ENCODE results near the gene RCAN2. TPM values are rescaled to one million over a fixed set of nuclear protein-coding genes. Genes with fewer than 3 reads are reported as not detected.

Gene RCAN2
- total and polyA plus RNA-seq, 11 donors = 86.4 to 331 (median 311) TPM

DNA sequence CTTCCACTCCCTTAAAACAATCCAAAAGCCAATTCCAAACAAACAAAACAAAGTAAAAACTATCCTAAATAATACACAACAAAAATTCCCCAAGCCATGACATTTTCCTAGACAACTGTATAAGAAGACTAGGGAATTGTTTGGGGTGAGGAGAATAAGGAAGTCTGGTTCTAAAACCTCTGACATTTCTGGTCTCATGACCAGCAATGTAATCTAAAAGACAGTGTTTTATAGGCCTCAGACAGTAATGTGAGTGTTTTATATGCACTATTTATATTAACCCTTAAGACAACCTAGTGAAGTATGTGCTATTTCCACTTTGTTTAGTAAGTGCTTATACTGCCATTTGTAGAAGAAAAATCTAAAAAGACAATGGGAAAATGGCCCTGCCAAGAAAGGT is 13.0 kb upstream of the RCAN2 start:
- H3K4me3 ChIP-seq = no peak overlapping the region
- no peaks in the 10 kb centered on the region for H3K9me3 ChIP-seq
- ATAC-seq (no peak), DNase-seq (no peak)
- TF ChIP-seq CTCF (IDR thresholded peaks at IDR 0.05) (no peak), POLR2A (IDR thresholded peaks at IDR 0.05) (no peak)
- intact Hi-C loops (cut with DNase I) = loop anchor here in 1 of 10 donors (10.0 kb wide), 1 partner anchor 409 kb away; no protein-coding TSS in a partner anchor
- H3K36me3 ChIP-seq = no peaks in the 10 kb centered on the region
- H3K27ac ChIP-seq = peak overlapping the region in 7 of 12 donors; percentile 13 to 88 (median 76)
- H3K27me3 ChIP-seq = no peaks in the 10 kb centered on the region
- H3K4me1 ChIP-seq = peaks cover 0 to 60% (median 22%) of the 10 kb centered on the region in 12 donors

DNA sequence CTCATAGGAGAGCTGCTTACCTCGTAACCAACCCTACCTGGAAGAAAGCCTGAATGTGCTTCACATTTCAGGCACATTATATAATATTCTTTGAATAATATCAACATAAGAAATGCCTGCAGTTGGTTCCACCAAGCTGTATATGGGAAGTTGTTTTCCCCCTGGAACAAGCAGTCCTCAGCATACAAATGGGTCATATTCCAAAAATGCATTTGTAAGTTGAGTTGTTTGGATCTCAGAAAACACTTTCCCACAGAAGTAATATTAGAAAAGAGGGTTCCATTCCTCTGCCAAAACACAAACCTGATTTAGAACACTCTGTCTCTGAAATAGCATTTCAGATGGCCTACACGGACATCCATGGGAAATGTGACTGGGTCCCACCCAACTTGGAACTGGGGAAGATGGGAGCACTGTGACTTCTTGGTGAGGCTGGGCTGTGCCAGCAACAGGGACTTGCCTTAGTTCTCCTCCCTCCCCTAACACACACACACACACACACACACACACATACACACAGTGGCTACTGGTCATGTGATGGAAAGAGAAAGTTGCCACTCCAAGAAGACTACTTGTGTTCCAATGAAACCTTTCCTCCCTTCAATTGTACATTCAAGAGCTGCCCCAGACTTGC is 11.4 kb upstream of the RCAN2 start:
- H3K9me3 ChIP-seq = no peaks in the 10 kb centered on the region
- peaks cover 0 to 46% (median 14%) of the 10 kb centered on the region in 12 donors for H3K4me1 ChIP-seq
- no peaks in the 10 kb centered on the region for H3K27me3 ChIP-seq
- ATAC-seq (peak; percentile 15 to 64 (median 48)), DNase-seq (peak in 2 of 5 donors; percentile 33 to 42)
- 42 to 64% (median 60%) methylated on average over 2 of the region's 2 CpGs for WGBS, 4 donors
- H3K27ac ChIP-seq = peak overlapping the region; percentile 17 to 87 (median 54)
- TF ChIP-seq POLR2A (IDR thresholded peaks at IDR 0.05) (no peak), CTCF (IDR thresholded peaks at IDR 0.05) (no peak)
- intact Hi-C loops (cut with DNase I) = loop anchor here in 1 of 10 donors (10.0 kb wide), 1 partner anchor 408 kb away; no protein-coding TSS in a partner anchor
- H3K36me3 ChIP-seq = no peaks in the 10 kb centered on the region
- H3K4me3 ChIP-seq = no peak overlapping the region

DNA sequence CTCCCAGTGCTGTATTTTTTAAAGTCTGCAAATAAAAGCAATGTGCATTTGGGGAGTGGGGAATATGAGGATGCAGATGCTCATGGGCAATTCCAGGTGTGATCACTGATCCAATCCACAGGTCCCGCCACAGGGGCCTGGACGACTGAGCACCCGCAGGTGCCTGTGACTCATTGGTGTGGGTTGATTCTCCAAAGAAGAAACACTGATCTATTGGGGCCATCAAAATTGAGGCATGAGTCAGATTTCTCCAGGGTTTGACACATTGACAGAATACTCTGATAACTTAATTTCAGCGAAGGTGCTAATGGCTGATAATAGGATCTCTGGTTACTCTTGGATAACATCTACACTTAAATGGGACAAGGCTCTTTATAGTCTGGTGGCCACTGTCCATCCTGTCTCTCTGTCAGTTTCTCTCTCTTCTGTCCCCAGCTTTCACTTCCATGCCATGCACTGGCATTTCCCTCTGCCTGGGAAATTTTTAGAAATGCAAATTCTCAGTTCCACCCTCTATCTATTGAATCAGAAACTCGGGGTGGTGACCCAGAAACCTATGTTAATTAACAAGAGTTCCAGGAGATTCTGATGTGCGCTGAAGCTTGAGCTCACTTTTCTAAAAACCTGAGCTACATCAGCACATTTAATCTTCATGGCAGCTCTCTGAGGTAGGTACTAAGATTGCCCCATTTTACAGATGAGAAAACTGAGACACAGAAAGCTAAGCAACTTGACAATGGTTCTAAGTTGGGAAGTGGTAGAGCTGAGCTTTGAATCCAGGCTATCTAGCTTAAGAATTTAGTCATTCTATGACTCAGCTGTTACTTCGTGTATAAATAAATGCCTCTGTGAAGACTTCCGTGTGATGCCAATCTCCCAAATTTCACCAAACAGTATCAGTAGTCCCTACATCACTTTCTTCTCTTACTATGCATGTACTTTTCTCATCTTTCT is 10.2 kb upstream of the RCAN2 start:
- no peaks in the 10 kb centered on the region for H3K27me3 ChIP-seq
- ATAC-seq (no peak), DNase-seq (no peak)
- 79 to 87% (median 84%) methylated on average over 8 of the region's 8 CpGs for WGBS, 4 donors
- no peak for TF ChIP-seq POLR2A (IDR thresholded peaks at IDR 0.05)
- TF ChIP-seq CTCF (IDR thresholded peaks at IDR 0.05) = no peak
- intact Hi-C loops (cut with DNase I) = loop anchor here in 1 of 10 donors (10.0 kb wide), 1 partner anchor 407 kb away; no protein-coding TSS in a partner anchor
- peaks cover 0 to 42% (median 12%) of the 10 kb centered on the region in 12 donors for H3K4me1 ChIP-seq
- no peaks in the 10 kb centered on the region for H3K36me3 ChIP-seq
- H3K27ac ChIP-seq = peak overlapping the region in 7 of 12 donors; percentile 32 to 87 (median 62)
- no peak overlapping the region for H3K4me3 ChIP-seq
- no peaks in the 10 kb centered on the region for H3K9me3 ChIP-seq

DNA sequence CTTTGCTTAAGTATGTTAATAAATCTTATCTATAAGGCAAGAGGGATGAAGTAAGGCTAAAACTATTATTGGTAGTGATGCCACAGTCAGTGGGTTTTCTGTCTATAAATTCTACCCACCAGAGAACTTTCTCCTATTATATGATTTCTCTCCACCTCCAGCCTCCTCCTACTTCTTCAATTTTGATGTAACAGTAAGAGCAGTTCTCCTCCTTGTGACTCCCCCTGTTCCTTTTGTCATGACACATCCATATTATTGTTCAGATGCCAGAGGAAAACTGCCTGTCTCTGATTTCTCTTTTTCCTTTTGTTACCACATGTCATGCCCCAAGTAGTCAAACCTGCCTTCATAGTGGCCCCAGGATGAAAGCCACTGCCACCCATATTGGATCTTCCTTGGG is 9.1 kb upstream of the RCAN2 start:
- Histone ChIP-seq H3K4me1 (peaks cover 0 to 32% (median 9%) of the 10 kb centered on the region in 12 donors), H3K27ac (peak overlapping the region in 1 of 12 donors; percentile 10)

More for the DNA sequence above, 9.1 kb upstream of the RCAN2 start:
- H3K4me3 ChIP-seq = no peak overlapping the region
- H3K36me3 ChIP-seq = no peaks in the 10 kb centered on the region
- intact Hi-C loops (cut with DNase I) = loop anchor here in 1 of 10 donors (10.0 kb wide), 1 partner anchor 406 kb away; no protein-coding TSS in a partner anchor
- no peaks in the 10 kb centered on the region for H3K9me3 ChIP-seq
- H3K27me3 ChIP-seq = no peaks in the 10 kb centered on the region
- TF ChIP-seq CTCF (IDR thresholded peaks at IDR 0.05) (no peak), POLR2A (IDR thresholded peaks at IDR 0.05) (no peak)
- DNase-seq (no peak), ATAC-seq (no peak)

Data from heart left ventricle (tissue), 16 donors.